A673 (cell line): ENCODE results near the gene STPG1. TPM values are rescaled to one million over a fixed set of nuclear protein-coding genes. Genes with fewer than 3 reads are reported as not detected.
"Not testable (repeated sequence)": the region's sequence is repeated elsewhere in the genome, so short reads cannot be mapped to it uniquely, and the experiment has no call there.

Experiments
- Bru-seq: library from RNA; stranded (reverse); fragments of 400-500 nt; gene quantifications from one replicate; lab custom pipeline; 2021; lab: Mats Ljungman, UMichigan
- BruChase-seq, 2 experiments: library from RNA; stranded (reverse); fragments of 400-500 nt; gene quantifications; one replicate each; lab custom pipeline; 2021; lab: Mats Ljungman, UMichigan
- BruUV-seq: library from RNA; stranded (reverse); fragments of 400-500 nt; replicated peaks from 2 replicates; lab custom pipeline; 2021; lab: Mats Ljungman, UMichigan
- CTCF ChIA-PET: fragments of 300-600 bp; sonication (Branson Sonifier 250); formaldehyde crosslinking; loops from one replicate; lab custom pipeline; 2022; ENCODE audit warnings: antibody characterized with exemption; lab: Charles Lee
- POLR2A ChIA-PET: fragments of 300-600 bp; sonication (Branson Sonifier 250); formaldehyde crosslinking; loops from one replicate; lab custom pipeline; 2022; ENCODE audit warnings: antibody characterized with exemption; ENCODE audit not compliant: low non-redundant PET; lab: Charles Lee
- DNase-seq: peaks from one replicate; pipeline ENCODE4 v3.0.0-alpha.2; 2015; ENCODE audit warnings: low spot score
- H3K27ac ChIP-seq: fragments of 200-600 bp; sonication (generic); 2 replicates; pipeline ENCODE4 v1.5.1; 2016; ENCODE audit warnings: mixed run types, low read depth, mild to moderate bottlenecking, mixed read lengths, antibody characterized with exemption, low read length; ENCODE audit not compliant: poor library complexity, severe bottlenecking
- H3K27me3 ChIP-seq: fragments of 200-600 bp; sonication (generic); replicated peaks from 2 replicates; pipeline ENCODE4 v1.6.1; 2017; ENCODE audit warnings: mixed run types, low read depth, mild to moderate bottlenecking, mixed read lengths, antibody characterized with exemption, low read length; ENCODE audit not compliant: insufficient read depth, poor library complexity
- H3K36me3 ChIP-seq: fragments of 200-600 bp; sonication (generic); 2 replicates; pipeline ENCODE4 v1.6.1; 2016; ENCODE audit warnings: mixed run types, mild to moderate bottlenecking, mixed read lengths, antibody characterized with exemption, low read length; ENCODE audit not compliant: insufficient read depth, poor library complexity, severe bottlenecking
- H3K4me1 ChIP-seq: fragments of 200-600 bp; sonication (generic); 2 replicates; pipeline ENCODE4 v1.6.1; 2017; ENCODE audit warnings: mixed run types, mild to moderate bottlenecking, mixed read lengths, antibody characterized with exemption, low read length; ENCODE audit not compliant: insufficient read depth, poor library complexity, severe bottlenecking
- H3K4me3 ChIP-seq: fragments of 200-600 bp; sonication (generic); 2 replicates; pipeline ENCODE4 v1.5.1; 2016; ENCODE audit warnings: low read depth, mixed run types, mild to moderate bottlenecking, mixed read lengths, low read length; ENCODE audit not compliant: poor library complexity, severe bottlenecking
- H3K9me3 ChIP-seq: fragments of 200-600 bp; sonication (generic); 2 replicates; pipeline ENCODE4 v1.6.1; 2016; ENCODE audit warnings: mixed run types, low read depth, mild to moderate bottlenecking, mixed read lengths, antibody characterized with exemption, low read length; ENCODE audit not compliant: poor library complexity, severe bottlenecking
- CTCF ChIP-seq: fragments of 300-800, 200-600 bp; sonication (generic); conservative IDR thresholded peaks from 2 replicates; pipeline ENCODE4 v1.5.1; 2017; ENCODE audit warnings: low read depth, mild to moderate bottlenecking, antibody characterized with exemption, low read length, moderate library complexity, mixed read lengths
- EZH2 ChIP-seq: fragments of 200-600 bp; sonication (generic); IDR thresholded peaks from 2 replicates; pipeline ENCODE4 v1.6.1; 2017; ENCODE audit warnings: borderline replicate concordance, low read depth, mild to moderate bottlenecking, mixed read lengths, antibody characterized with exemption, low read length; ENCODE audit not compliant: poor library complexity, severe bottlenecking
- intact Hi-C: fragments of 100-400 bp; cut with micrococcal nuclease; formaldehyde crosslinking; loops from one replicate; pipeline ENCODE4 v1.10.0; 2022; ENCODE audit not compliant: unreplicated experiment
- long read RNA-seq: library from polyadenylated mRNA; stranded (forward); transcript quantifications from one replicate; pipeline ENCODE4 v2.0.0, GENCODE V29; 2022
- total RNA-seq: library from RNA; stranded (reverse); gene quantifications from 2 replicates; pipeline ENCODE4 v1.2.3, GENCODE V29; 2021

STPG1 gene
- total RNA-seq = 7.2 and 8.6 TPM in 2 replicates
- Bru-seq, nascent RNA = percentile 50 among the genes with signal in this experiment
- percentile 40 among the genes with signal in this experiment for BruChase-seq, experiment 1, labeled RNA remaining after a 2-hour chase
- percentile 40 among the genes with signal in this experiment for BruChase-seq, experiment 2, labeled RNA remaining after a 6-hour chase
- long read RNA-seq, partial matches to known transcripts = 7 of 21 reads
- long read RNA-seq, other reads (novel, unspliced or antisense) = 10 of 21 reads

GRCh38 chr1:24413350-24414163 lies at the start of gene STPG1:
Gene STPG1 (minus strand): TSS chr1:24413782. CDS start chr1:24401388, 12,394 bp downstream.
- no peaks in the 10 kb centered on the region for H3K9me3 ChIP-seq
- CTCF ChIA-PET = interaction anchor here (0.7 kb wide), 1 partner anchor 152 kb away, joined by 5 read pairs; no protein-coding TSS in a partner anchor
- POLR2A ChIA-PET = no interaction called here
- peaks cover 16% of the 10 kb centered on the region for H3K4me1 ChIP-seq
- TF ChIP-seq CTCF (no peak), EZH2 (no peak)
- no peaks in the 10 kb centered on the region for H3K36me3 ChIP-seq
- intact Hi-C loops = no loop called here
- peak within 1 kb of the TSS; percentile 65 for H3K4me3 ChIP-seq
- H3K27me3 ChIP-seq = no peaks in the 10 kb centered on the region
- BruUV-seq = TSS peak; percentile 52
- DNase-seq = peak; percentile 85
- H3K27ac ChIP-seq = peak within 1 kb of the TSS; percentile 66

GRCh38 chr1:24462128-24462527 lies 48.5 kb upstream of the STPG1 start:
- CTCF ChIA-PET = not testable (repeated sequence)

GRCh38 chr1:24459551-24460266 lies 46.1 kb upstream of the STPG1 start:
- POLR2A ChIA-PET = interaction anchor here (0.5 kb wide), 1 partner anchor 357 kb away, joined by 3 read pairs; no protein-coding TSS in a partner anchor
- no peaks in the 10 kb centered on the region for H3K27me3 ChIP-seq
- no TSS peak for BruUV-seq
- no peaks in the 10 kb centered on the region for H3K4me1 ChIP-seq
- no peak for TF ChIP-seq EZH2
- no peak for TF ChIP-seq CTCF
- no peaks in the 10 kb centered on the region for H3K36me3 ChIP-seq
- no peak for DNase-seq
- intact Hi-C loops = no loop called here
- no peaks in the 10 kb centered on the region for H3K9me3 ChIP-seq
- no peak overlapping the region for H3K27ac ChIP-seq
- CTCF ChIA-PET = no interaction called here
- H3K4me3 ChIP-seq = no peak overlapping the region

More at GRCh38 chr1:24462128-24462527, 48.5 kb upstream of the STPG1 start:
- DNase-seq, H3K27ac ChIP-seq, H3K36me3 ChIP-seq, BruUV-seq, H3K9me3 ChIP-seq, POLR2A ChIA-PET, H3K4me1 ChIP-seq, intact Hi-C loops, H3K27me3 ChIP-seq, H3K4me3 ChIP-seq: not testable (repeated sequence)
